ENCODE data around the gene BFSP1.
A peak's percentile ranks its signal among the peaks of the same experiment; 100 is the strongest.

Gene BFSP1

GRCh38 chr20:17473659-17474058, 57.5 kb downstream of the BFSP1 start:
- Histone ChIP-seq H3K27me3 (no peaks in the 10 kb centered on the region), H3K36me3 (no peaks in the 10 kb centered on the region), H3K4me1 (peaks cover 15% of the 10 kb centered on the region), H3K9me3 (no peaks in the 10 kb centered on the region), H3K4me3 (ENCODE audit: low read depth, low read length) (no peak overlapping the region)
- no peak for TF ChIP-seq CTCF (IDR thresholded peaks at IDR 0.05; ENCODE audit: low read depth, low read length)
- DNase-seq: peak; percentile 36

GRCh38 chr20:17471606-17472187, 59.5 kb downstream of the BFSP1 start:
- H3K27me3 ChIP-seq: no peaks in the 10 kb centered on the region
- no peaks in the 10 kb centered on the region for H3K36me3 ChIP-seq
- peaks cover 9% of the 10 kb centered on the region for H3K4me1 ChIP-seq
- H3K4me3 ChIP-seq (ENCODE audit: low read depth, low read length): no peak overlapping the region
- no peak for DNase-seq
- TF ChIP-seq CTCF (IDR thresholded peaks at IDR 0.05; ENCODE audit: low read depth, low read length): no peak
- no peaks in the 10 kb centered on the region for H3K9me3 ChIP-seq

GRCh38 chr20:17470973-17471372, 60.2 kb downstream of the BFSP1 start:
- no peak for TF ChIP-seq CTCF (IDR thresholded peaks at IDR 0.05; ENCODE audit: low read depth, low read length)
- H3K4me1 ChIP-seq: peaks cover 3% of the 10 kb centered on the region
- H3K4me3 ChIP-seq (ENCODE audit: low read depth, low read length): no peak overlapping the region
- no peaks in the 10 kb centered on the region for H3K27me3 ChIP-seq
- no peaks in the 10 kb centered on the region for H3K36me3 ChIP-seq
- no peaks in the 10 kb centered on the region for H3K9me3 ChIP-seq
- DNase-seq: no peak

GRCh38 chr20:17470521-17470920, 60.7 kb downstream of the BFSP1 start:
- H3K36me3 ChIP-seq: no peaks in the 10 kb centered on the region
- no peaks in the 10 kb centered on the region for H3K27me3 ChIP-seq
- no peaks in the 10 kb centered on the region for H3K9me3 ChIP-seq
- TF ChIP-seq CTCF (IDR thresholded peaks at IDR 0.05; ENCODE audit: low read depth, low read length): no peak
- H3K4me1 ChIP-seq: no peaks in the 10 kb centered on the region; the same call in 1 of the 2 replicates
- DNase-seq: no peak
- H3K4me3 ChIP-seq (ENCODE audit: low read depth, low read length): no peak overlapping the region

GRCh38 chr20:17469246-17470030, 61.7 kb downstream of the BFSP1 start:
- DNase-seq: no peak
- Histone ChIP-seq H3K36me3 (no peaks in the 10 kb centered on the region), H3K9me3 (no peaks in the 10 kb centered on the region), H3K27me3 (no peaks in the 10 kb centered on the region), H3K4me3 (ENCODE audit: low read depth, low read length) (no peak overlapping the region), H3K4me1 (no peaks in the 10 kb centered on the region)
- TF ChIP-seq CTCF (IDR thresholded peaks at IDR 0.05; ENCODE audit: low read depth, low read length): no peak
